Upper lobe of right lung (tissue), 1 donor: ENCODE measurements around the gene MAF. TPM values are rescaled to one million over a fixed set of nuclear protein-coding genes. Genes with fewer than 3 reads are reported as not detected.

Experiments
- ATAC-seq: fragments of 200-7000 bp; cut with Tn5 transposase; one replicate; pipeline ENCODE4 v1.9.1; 2020; ENCODE audit warnings: mild to moderate bottlenecking, moderate library complexity
- DNase-seq: peaks from one replicate; pipeline ENCODE4 v3.0.0-alpha.2; 2020
- H3K27ac ChIP-seq: fragments of 200-600 bp; one replicate; pipeline ENCODE4 v1.8.0; 2022
- H3K27me3 ChIP-seq: fragments of 200-600 bp; one replicate; pipeline ENCODE4 v1.8.0; 2022; ENCODE audit warnings: mild to moderate bottlenecking
- H3K36me3 ChIP-seq: fragments of 200-600 bp; one replicate; pipeline ENCODE4 v1.8.0; 2022
- H3K4me1 ChIP-seq: fragments of 200-600 bp; one replicate; pipeline ENCODE4 v1.8.0; 2022
- H3K4me3 ChIP-seq: fragments of 200-600 bp; one replicate; pipeline ENCODE4 v1.8.0; 2022; ENCODE audit warnings: mild to moderate bottlenecking
- H3K9me3 ChIP-seq: fragments of 200-600 bp; one replicate; pipeline ENCODE4 v1.8.0; 2022
- intact Hi-C: fragments of 100-400 bp; cut with DNase I; formaldehyde crosslinking; loops from one replicate; pipeline ENCODE4 v1.11.0; 2022
- total RNA-seq: library from RNA; stranded (reverse); fragmentation: NEBNext Ultra II Directional; extraction: Animal tissue kit (Norgen Biotek cat#: 25700); gene quantifications from one replicate; pipeline ENCODE4 v1.2.1, GENCODE V29; 2021
- TF ChIP-seq, protein P1 (sequence below): fragments of 200-600 bp; IDR thresholded peaks from one replicate; pipeline ENCODE4 v1.8.0; 2022; ENCODE audit warnings: antibody characterized with exemption
- donor health status: DM: no; HTN: yes; CAD: no; lungs with severe emphysema.

MAF gene
- total RNA-seq, 1 donor from 2014 or later = 66.4 TPM

DNA sequence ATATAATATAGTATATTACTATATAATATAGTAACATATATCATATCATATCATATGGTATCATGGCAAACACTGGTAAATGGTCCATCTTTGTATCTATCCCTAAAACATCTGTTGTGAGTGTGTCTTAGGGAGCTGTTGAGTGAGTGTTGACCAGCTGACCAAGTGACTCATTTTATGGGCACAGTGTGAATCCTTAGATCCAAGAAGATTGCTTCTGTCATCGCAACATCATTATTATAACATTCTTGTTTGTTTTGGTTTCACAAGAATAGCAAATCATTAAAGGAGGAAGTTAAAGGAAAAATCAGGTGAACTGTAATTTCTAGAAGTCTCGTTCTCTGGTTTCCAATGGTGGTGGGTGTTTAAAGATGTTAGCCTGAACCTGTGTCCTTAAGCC lies 11.7 kb upstream of the MAF start:
- no peaks in the 10 kb centered on the region for H3K9me3 ChIP-seq
- intact Hi-C loops = no loop called here
- H3K4me1 ChIP-seq = peaks cover 3% of the 10 kb centered on the region
- H3K27ac ChIP-seq = no peak overlapping the region
- ATAC-seq (no peak), DNase-seq (no peak)
- H3K36me3 ChIP-seq = no peaks in the 10 kb centered on the region
- TF ChIP-seq, protein P1, sequence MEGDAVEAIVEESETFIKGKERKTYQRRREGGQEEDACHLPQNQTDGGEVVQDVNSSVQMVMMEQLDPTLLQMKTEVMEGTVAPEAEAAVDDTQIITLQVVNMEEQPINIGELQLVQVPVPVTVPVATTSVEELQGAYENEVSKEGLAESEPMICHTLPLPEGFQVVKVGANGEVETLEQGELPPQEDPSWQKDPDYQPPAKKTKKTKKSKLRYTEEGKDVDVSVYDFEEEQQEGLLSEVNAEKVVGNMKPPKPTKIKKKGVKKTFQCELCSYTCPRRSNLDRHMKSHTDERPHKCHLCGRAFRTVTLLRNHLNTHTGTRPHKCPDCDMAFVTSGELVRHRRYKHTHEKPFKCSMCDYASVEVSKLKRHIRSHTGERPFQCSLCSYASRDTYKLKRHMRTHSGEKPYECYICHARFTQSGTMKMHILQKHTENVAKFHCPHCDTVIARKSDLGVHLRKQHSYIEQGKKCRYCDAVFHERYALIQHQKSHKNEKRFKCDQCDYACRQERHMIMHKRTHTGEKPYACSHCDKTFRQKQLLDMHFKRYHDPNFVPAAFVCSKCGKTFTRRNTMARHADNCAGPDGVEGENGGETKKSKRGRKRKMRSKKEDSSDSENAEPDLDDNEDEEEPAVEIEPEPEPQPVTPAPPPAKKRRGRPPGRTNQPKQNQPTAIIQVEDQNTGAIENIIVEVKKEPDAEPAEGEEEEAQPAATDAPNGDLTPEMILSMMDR = no peak
- H3K27me3 ChIP-seq = no peaks in the 10 kb centered on the region
- no peak overlapping the region for H3K4me3 ChIP-seq

DNA sequence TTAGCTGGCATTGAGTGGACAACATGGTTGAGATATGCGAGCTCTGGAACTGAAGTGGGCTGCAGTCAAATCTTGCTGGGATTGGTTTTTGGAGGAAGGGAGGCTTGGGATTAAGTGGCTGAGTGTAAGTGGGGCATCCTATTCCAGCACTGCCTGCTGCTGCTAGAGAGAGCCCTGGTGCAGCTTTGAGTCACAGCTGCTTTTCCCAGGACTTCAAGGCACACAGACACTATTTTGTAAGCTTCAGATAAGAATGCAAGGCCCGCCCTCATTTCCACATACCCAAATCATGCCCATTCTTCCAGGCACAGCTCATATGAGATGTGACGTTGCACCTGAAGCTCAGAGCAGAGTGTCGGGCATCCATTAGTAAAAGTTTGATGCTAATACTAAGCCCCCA lies 10.2 kb upstream of the MAF start:
- ATAC-seq = no peak
- intact Hi-C loops = no loop called here

DNA sequence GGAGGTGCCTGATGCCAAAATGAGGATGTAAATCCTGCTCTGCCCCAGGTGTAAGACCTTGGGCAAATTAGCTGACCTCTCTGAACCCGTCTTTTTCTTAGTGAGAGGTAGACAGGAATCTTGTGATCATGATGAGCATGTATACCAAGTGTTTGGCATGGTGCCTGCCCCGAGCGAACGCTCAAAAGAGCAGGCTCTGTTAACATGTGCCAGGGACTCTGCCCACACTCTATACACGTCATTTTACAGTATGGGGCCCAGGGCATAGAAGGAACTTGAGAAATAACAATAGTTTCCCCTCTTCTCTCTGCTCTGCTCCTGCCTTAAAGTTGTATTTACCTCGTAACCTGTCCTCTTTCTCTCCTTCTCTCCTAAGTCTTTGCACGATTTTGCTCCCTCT lies 9.3 kb upstream of the MAF start:
- intact Hi-C loops = no loop called here
- H3K9me3 ChIP-seq = no peaks in the 10 kb centered on the region
- H3K27me3 ChIP-seq = no peaks in the 10 kb centered on the region
- TF ChIP-seq, protein P1 = no peak
- H3K36me3 ChIP-seq = no peaks in the 10 kb centered on the region
- peaks cover 3% of the 10 kb centered on the region for H3K4me1 ChIP-seq
- H3K27ac ChIP-seq = no peak overlapping the region
- H3K4me3 ChIP-seq = no peak overlapping the region
- ATAC-seq (no peak), DNase-seq (no peak)

More for the DNA sequence above, 10.2 kb upstream of the MAF start:
- Histone ChIP-seq H3K36me3 (no peaks in the 10 kb centered on the region), H3K4me3 (no peak overlapping the region), H3K4me1 (peaks cover 3% of the 10 kb centered on the region), H3K9me3 (no peaks in the 10 kb centered on the region), H3K27ac (no peak overlapping the region), H3K27me3 (no peaks in the 10 kb centered on the region)
- no peak for DNase-seq
- TF ChIP-seq, protein P1 = no peak

DNA sequence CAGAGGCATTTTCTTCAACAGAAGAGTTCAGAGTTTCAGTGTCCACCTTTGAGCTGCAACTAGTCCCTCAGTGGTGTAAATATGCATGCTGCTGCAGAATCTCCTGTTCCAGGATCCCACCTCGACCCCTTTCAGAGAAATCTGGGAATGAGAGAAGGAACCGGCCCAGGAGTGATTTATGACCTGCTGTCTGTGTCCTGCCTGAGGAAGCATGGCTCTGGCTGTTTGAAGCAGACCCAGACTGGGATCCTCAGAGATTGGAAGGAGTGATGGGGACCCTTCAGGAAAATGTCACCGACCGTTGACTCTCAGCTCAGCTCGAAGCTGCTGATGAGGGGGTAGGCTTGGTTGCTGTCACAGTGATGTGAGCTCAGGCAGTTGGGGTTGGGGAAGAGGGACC lies 8.4 kb upstream of the MAF start:
- Histone ChIP-seq H3K4me1 (peaks cover 3% of the 10 kb centered on the region), H3K27ac (no peak overlapping the region), H3K27me3 (no peaks in the 10 kb centered on the region), H3K36me3 (no peaks in the 10 kb centered on the region), H3K4me3 (no peak overlapping the region), H3K9me3 (no peaks in the 10 kb centered on the region)
- ATAC-seq (no peak), DNase-seq (no peak)
- TF ChIP-seq, protein P1 = no peak
- intact Hi-C loops = no loop called here

DNA sequence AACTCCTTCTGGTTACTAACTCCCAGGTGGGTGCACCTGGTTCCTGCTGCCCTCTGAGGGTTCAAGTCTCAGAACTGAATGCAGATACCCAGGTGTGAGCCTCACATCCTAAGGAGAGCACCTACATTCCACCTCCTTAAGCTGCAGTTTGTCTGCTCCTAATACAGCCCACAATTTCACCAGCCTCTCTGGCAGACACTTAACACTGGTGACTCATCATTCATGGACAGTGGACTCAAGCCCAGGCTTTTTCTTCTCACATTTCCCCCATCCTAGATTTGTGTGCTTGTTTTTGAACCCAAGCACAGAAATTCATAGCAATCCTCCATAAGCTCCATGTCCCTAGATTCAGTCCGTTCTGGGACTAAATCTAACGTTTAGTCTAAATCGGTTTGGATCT lies 7.0 kb upstream of the MAF start:
- TF ChIP-seq, protein P1 = no peak
- no peaks in the 10 kb centered on the region for H3K36me3 ChIP-seq
- intact Hi-C loops = no loop called here
- ATAC-seq (no peak), DNase-seq (no peak)
- peaks cover 3% of the 10 kb centered on the region for H3K4me1 ChIP-seq
- no peaks in the 10 kb centered on the region for H3K27me3 ChIP-seq
- no peak overlapping the region for H3K4me3 ChIP-seq
- H3K9me3 ChIP-seq = no peaks in the 10 kb centered on the region
- no peak overlapping the region for H3K27ac ChIP-seq

DNA sequence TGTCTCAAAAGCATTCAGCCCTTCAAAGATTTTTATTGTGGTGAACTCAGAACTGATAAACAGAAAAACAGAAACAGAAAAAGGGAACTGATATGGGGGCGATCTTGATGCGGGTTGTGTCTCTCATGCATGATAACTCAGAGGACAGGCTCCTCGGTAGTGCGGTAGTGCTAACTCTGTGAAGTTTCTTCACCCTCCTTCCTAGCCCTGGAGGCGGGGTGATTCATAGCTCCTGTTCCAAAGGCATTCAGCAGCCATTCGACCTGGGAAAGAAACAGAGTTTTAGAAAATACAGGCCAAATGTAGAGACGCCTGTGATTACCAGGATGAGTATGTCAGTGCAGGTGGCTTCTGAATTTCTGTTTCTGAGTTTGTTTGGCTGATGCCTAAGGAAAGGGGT lies 5.5 kb upstream of the MAF start:
- DNase-seq (no peak), ATAC-seq (no peak)
- H3K4me3 ChIP-seq = no peak overlapping the region
- H3K9me3 ChIP-seq = no peaks in the 10 kb centered on the region
- peaks cover 7% of the 10 kb centered on the region for H3K4me1 ChIP-seq
- TF ChIP-seq, protein P1 = no peak
- H3K36me3 ChIP-seq = no peaks in the 10 kb centered on the region
- no peaks in the 10 kb centered on the region for H3K27me3 ChIP-seq
- no peak overlapping the region for H3K27ac ChIP-seq
- intact Hi-C loops = no loop called here
